ENCODE results near the gene NDUFC2. TPM values are rescaled to one million over a fixed set of nuclear protein-coding genes. Genes with fewer than 3 reads are reported as not detected.
A peak's percentile ranks its signal among the peaks of the same experiment; 100 is the strongest.
"Not testable (repeated sequence)": the region's sequence is repeated elsewhere in the genome, so short reads cannot be mapped to it uniquely, and the experiment has no call there.

The NDUFC2 gene
- total and polyA plus RNA-seq, 2 experiments from 2014 or later, result 122 to 711 TPM

DNA sequence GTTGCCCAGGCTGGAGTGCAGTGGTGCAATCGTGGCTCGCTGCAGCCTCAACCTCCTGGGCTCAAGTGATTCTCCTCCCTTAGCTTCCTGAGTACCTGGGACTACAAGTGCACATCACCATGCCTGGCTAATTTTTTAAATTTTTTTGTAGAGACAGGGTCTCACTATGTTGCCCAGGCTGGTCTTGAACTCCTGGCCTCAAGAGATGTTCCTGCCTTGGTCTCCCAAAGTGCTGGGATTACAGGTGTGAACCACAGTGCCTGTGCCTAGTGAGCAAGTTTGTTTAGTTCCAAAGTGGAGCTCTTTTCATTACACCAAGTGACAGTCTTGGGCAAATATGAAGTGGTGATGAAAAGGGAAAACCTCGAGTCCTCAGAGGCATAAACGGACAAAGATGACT, 2.1 kb downstream of the NDUFC2 start:
- not testable (repeated sequence) for H3K9me2 ChIP-seq (ENCODE audit: insufficient read depth); H3K27me3 ChIP-seq (ENCODE audit: insufficient read depth); H3K4me1 Mint-ChIP-seq; DNase-seq (ENCODE audit: low spot score); H3F3A ChIP-seq (replicated peaks; ENCODE audit: low read depth); H2AFZ ChIP-seq; H3K27me3 Mint-ChIP-seq (ENCODE audit: insufficient read depth, low read depth, poor library complexity); H3K27ac Mint-ChIP-seq; H3K27ac ChIP-seq (ENCODE audit: low read depth); H3K36me3 Mint-ChIP-seq (ENCODE audit: low read depth); H3K4me1 ChIP-seq (ENCODE audit: insufficient read depth); H3K9me3 Mint-ChIP-seq; H3K36me3 ChIP-seq (ENCODE audit: insufficient read depth); ATAC-seq
- Histone ChIP-seq H3K4me3 (peak overlapping the region; percentile 92; the same call in 1 of the 2 replicates), H3K79me2 (replicated peaks; ENCODE audit: insufficient read depth) (peaks cover 67% of the 10 kb centered on the region), H3K4me2 (peak overlapping the region; percentile 100; the same call in 1 of the 2 replicates), H4K20me1 (replicated peaks; ENCODE audit: insufficient read depth) (peaks cover 27% of the 10 kb centered on the region)
- H3K4me3 Mint-ChIP-seq, result peak overlapping the region; percentile 92

DNA sequence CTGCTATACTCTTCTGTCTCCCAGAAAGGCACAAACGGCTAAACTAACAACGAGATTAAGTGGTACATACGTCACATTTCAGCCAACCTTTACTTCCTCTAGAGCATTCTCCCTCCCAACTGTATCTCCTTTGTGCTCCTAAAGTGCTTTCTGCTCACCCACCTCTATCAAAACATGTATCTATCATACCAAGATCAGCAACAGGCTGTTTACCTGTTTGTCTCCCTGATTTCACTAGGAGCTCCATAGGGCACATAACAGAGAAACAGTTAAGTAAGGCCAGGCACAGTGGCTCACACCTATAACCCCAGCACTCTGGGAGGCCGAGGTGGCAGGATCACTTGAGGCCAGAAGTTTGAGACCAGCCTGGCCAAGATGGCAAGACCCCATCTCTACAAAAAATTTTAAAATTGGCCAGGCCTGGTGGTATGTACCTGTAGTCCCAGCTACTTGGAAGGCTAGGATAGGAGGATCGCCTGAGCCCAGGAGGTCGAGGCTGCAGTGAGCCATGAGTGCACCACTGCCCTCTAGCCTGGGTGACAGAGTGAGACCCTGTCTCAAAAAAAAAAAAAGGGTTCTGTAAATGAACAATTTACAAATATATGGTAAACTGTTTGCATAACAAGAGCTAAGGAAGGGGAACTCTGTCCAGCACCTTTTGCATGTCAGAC, 2.8 kb downstream of the NDUFC2 start:
- 0 out of 2 replicates have a peak, but pooled peaks cover under 1% of the 10 kb centered on the region for H3K36me3 ChIP-seq (ENCODE audit: insufficient read depth)
- Mint-ChIP-seq H3K27me3 (ENCODE audit: insufficient read depth, low read depth, poor library complexity) (no peaks in the 10 kb centered on the region), H3K4me3 (no peak overlapping the region), H3K36me3 (ENCODE audit: low read depth) (peaks cover 7% of the 10 kb centered on the region; the same call in 2 of the 3 replicates), H3K9me3 (no peaks in the 10 kb centered on the region), H3K27ac (no peak overlapping the region), H3K4me1 (peaks cover 9% of the 10 kb centered on the region)
- no peak overlapping the region for H3K4me3 ChIP-seq
- H3F3A ChIP-seq (replicated peaks; ENCODE audit: low read depth), result 0 out of 2 replicates have a peak, but pooled peaks cover 8% of the 10 kb centered on the region
- H3K4me2 ChIP-seq, result no peak overlapping the region
- TF ChIP-seq EZH2phosphoT487 (IDR thresholded peaks at IDR 0.05; ENCODE audit: unreplicated experiment) (no peak), POLR2AphosphoS5 (IDR thresholded peaks at IDR 0.05; ENCODE audit: low read depth) (no peak), CREB1 (CRISPR knock-in tag; IDR thresholded peaks at IDR 0.05; ENCODE audit: low read depth) (no peak), NANOG (IDR thresholded peaks at IDR 0.05; ENCODE audit: borderline replicate concordance) (no peak), ZNF114 (CRISPR knock-in tag; IDR thresholded peaks at IDR 0.05) (no peak)
- TF ChIP-seq, protein P1, sequence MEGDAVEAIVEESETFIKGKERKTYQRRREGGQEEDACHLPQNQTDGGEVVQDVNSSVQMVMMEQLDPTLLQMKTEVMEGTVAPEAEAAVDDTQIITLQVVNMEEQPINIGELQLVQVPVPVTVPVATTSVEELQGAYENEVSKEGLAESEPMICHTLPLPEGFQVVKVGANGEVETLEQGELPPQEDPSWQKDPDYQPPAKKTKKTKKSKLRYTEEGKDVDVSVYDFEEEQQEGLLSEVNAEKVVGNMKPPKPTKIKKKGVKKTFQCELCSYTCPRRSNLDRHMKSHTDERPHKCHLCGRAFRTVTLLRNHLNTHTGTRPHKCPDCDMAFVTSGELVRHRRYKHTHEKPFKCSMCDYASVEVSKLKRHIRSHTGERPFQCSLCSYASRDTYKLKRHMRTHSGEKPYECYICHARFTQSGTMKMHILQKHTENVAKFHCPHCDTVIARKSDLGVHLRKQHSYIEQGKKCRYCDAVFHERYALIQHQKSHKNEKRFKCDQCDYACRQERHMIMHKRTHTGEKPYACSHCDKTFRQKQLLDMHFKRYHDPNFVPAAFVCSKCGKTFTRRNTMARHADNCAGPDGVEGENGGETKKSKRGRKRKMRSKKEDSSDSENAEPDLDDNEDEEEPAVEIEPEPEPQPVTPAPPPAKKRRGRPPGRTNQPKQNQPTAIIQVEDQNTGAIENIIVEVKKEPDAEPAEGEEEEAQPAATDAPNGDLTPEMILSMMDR (conservative IDR thresholded peaks at IDR 0.05; ENCODE audit: low read depth in 2 of 2), result no peak
- no peak overlapping the region for H3K27ac ChIP-seq (ENCODE audit: low read depth)
- ATAC-seq (no peak), DNase-seq (ENCODE audit: low spot score) (no peak)
- H2AFZ ChIP-seq, result no peak overlapping the region
- no peaks in the 10 kb centered on the region for H3K27me3 ChIP-seq (ENCODE audit: insufficient read depth)
- 0 out of 2 replicates have a peak, but pooled peaks cover 4% of the 10 kb centered on the region for H3K9me2 ChIP-seq (ENCODE audit: insufficient read depth)
- H3K79me2 ChIP-seq (replicated peaks; ENCODE audit: insufficient read depth), result peaks cover 67% of the 10 kb centered on the region
- peaks cover 30% of the 10 kb centered on the region for H4K20me1 ChIP-seq (replicated peaks; ENCODE audit: insufficient read depth)
- peaks cover 3% of the 10 kb centered on the region; the same call in 1 of the 2 replicates for H3K4me1 ChIP-seq (ENCODE audit: insufficient read depth)

DNA sequence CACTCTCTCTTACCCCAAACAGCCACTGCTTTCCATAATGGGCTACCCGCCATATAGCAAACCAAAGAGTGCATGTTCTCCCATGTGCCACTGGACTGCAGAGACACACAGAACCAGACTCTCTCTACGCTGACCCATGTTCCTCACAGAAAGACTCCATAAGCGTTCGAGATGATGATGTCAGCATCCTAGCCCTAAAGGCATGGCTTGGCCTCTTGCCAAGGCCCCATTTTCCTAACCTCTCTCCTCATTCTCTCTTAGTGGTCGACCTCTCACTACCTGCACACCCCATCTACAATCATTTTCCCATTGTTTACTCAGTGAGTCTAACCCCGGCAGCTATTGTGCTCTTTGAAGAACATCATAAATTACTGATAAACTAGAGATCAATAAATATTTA, 4.9 kb downstream of the NDUFC2 start:
- H2AFZ ChIP-seq, result no peak overlapping the region
- H3K4me1 ChIP-seq (ENCODE audit: insufficient read depth), result peaks cover 3% of the 10 kb centered on the region; the same call in 1 of the 2 replicates
- H3K79me2 ChIP-seq (replicated peaks; ENCODE audit: insufficient read depth), result peaks cover 67% of the 10 kb centered on the region
- H3K4me2 ChIP-seq, result no peak overlapping the region
- H3K36me3 ChIP-seq (ENCODE audit: insufficient read depth), result peaks cover 7% of the 10 kb centered on the region; the same call in 1 of the 2 replicates
- Mint-ChIP-seq H3K27me3 (ENCODE audit: insufficient read depth, low read depth, poor library complexity) (no peaks in the 10 kb centered on the region), H3K4me3 (no peak overlapping the region), H3K27ac (no peak overlapping the region), H3K36me3 (ENCODE audit: low read depth) (peaks cover 14% of the 10 kb centered on the region), H3K4me1 (peaks cover 9% of the 10 kb centered on the region), H3K9me3 (no peaks in the 10 kb centered on the region)
- TF ChIP-seq JUNB (IDR thresholded peaks at IDR 0.05; ENCODE audit: unreplicated experiment) (no peak), POLR2AphosphoS5 (IDR thresholded peaks at IDR 0.05; ENCODE audit: low read depth) (no peak)
- 0 out of 2 replicates have a peak, but pooled peaks cover 8% of the 10 kb centered on the region for H3F3A ChIP-seq (replicated peaks; ENCODE audit: low read depth)
- no peak overlapping the region for H3K4me3 ChIP-seq
- H3K27ac ChIP-seq (ENCODE audit: low read depth), result no peak overlapping the region
- no peaks in the 10 kb centered on the region for H3K9me2 ChIP-seq (ENCODE audit: insufficient read depth)
- H3K27me3 ChIP-seq (ENCODE audit: insufficient read depth), result no peaks in the 10 kb centered on the region
- H4K20me1 ChIP-seq (replicated peaks; ENCODE audit: insufficient read depth), result peaks cover 30% of the 10 kb centered on the region
- ATAC-seq, result no peak
- no peak for DNase-seq (ENCODE audit: low spot score)
